Panc1 (cell line): Measurements from ENCODE around the gene ADAMTS19. TPM values are rescaled to one million over a fixed set of nuclear protein-coding genes. Genes with fewer than 3 reads are reported as not detected.

ENCODE experiments used
- ATAC-seq: fragments of 200-7000 bp; cut with Tn5 transposase; 2 replicates; pipeline ENCODE4 v1.9.1; 2020; ENCODE audit warnings: mild to moderate bottlenecking, moderate library complexity
- BruUV-seq: library from RNA; stranded (reverse); fragments of 400-500 nt; replicated peaks from 2 replicates; lab custom pipeline; 2021; lab: Mats Ljungman, UMichigan
- CTCF ChIA-PET: fragments of 300-600 bp; sonication (Branson Sonifier 250); formaldehyde crosslinking; loops from one replicate; lab custom pipeline; 2022; ENCODE audit warnings: antibody characterized with exemption; lab: Charles Lee
- POLR2A ChIA-PET: fragments of 300-600 bp; sonication (Branson Sonifier 250); formaldehyde crosslinking; loops from one replicate; lab custom pipeline; 2022; ENCODE audit warnings: antibody characterized with exemption; lab: Charles Lee
- DNase-seq: peaks from one replicate; pipeline ENCODE4 v3.0.0-alpha.2; 2010; ENCODE audit warnings: low read depth, low spot score
- H3K27ac ChIP-seq: 2 replicates; pipeline ENCODE4 v1.5.1; 2011; ENCODE audit warnings: mild to moderate bottlenecking, low read length, inconsistent platforms
- H3K27me3 ChIP-seq: fragments of 200-500 bp; sonication (Bioruptor generic); 2 replicates; pipeline ENCODE4 v1.6.0; 2014; ENCODE audit warnings: low read length, inconsistent platforms; ENCODE audit not compliant: control insufficient read depth, insufficient read depth
- H3K36me3 ChIP-seq: fragments of 200-500 bp; sonication (Bioruptor generic); 2 replicates; pipeline ENCODE4 v1.5.1; 2014; ENCODE audit warnings: inconsistent platforms, mild to moderate bottlenecking, low read length, moderate library complexity; ENCODE audit not compliant: control insufficient read depth, insufficient read depth
- H3K4me1 ChIP-seq: 2 replicates; pipeline ENCODE4 v1.5.1; 2011; ENCODE audit warnings: inconsistent platforms, mild to moderate bottlenecking, low read length, moderate library complexity; ENCODE audit not compliant: control insufficient read depth, insufficient read depth
- H3K4me3 ChIP-seq, 2 experiments: 2 replicates each; pipeline ENCODE4 v1.5.1; 2011 to 2012; ENCODE audit warnings: low read depth in 2 of 2, low read length in 2 of 2, mild to moderate bottlenecking in 2 of 2, inconsistent platforms in 1 of 2, moderate library complexity in 1 of 2
- H3K9me3 ChIP-seq: fragments of 200-500 bp; sonication (Bioruptor generic); 2 replicates; pipeline ENCODE4 v1.5.1; 2014; ENCODE audit warnings: low read depth, mild to moderate bottlenecking, inconsistent platforms, low read length, moderate library complexity; ENCODE audit not compliant: control insufficient read depth, insufficient read depth
- POLR2AphosphoS5 ChIP-seq: IDR thresholded peaks from 2 replicates; pipeline ENCODE4 v1.6.1; 2012; ENCODE audit warnings: mild to moderate bottlenecking, low read depth, low read length, moderate library complexity
- SIN3A ChIP-seq: IDR thresholded peaks from 2 replicates; pipeline ENCODE4 v1.6.1; 2012; ENCODE audit warnings: low read depth, mild to moderate bottlenecking, low read length, moderate library complexity, borderline replicate concordance; ENCODE audit not compliant: insufficient read depth
- TCF7L2 ChIP-seq: IDR thresholded peaks from 2 replicates; pipeline ENCODE4 v1.6.1; 2011; ENCODE audit warnings: mild to moderate bottlenecking, low read depth, low read length, inconsistent platforms
- in situ Hi-C: cut with HindIII; loops from 2 replicates; pipeline ENCODE4 v1.10.0; 2016; ENCODE audit warnings: low sequenced_read_pairs, low pct_unique_long_range_greater_than_20kb
- intact Hi-C: fragments of 100-400 bp; cut with micrococcal nuclease; formaldehyde crosslinking; loops from one replicate; pipeline ENCODE4 v1.10.0; 2022; ENCODE audit not compliant: unreplicated experiment
- total RNA-seq: library from RNA; stranded (reverse); gene quantifications from one replicate; pipeline ENCODE4 v1.2.1, GENCODE V29; 2021; ENCODE audit not compliant: unreplicated experiment
- TF ChIP-seq, protein P1 (sequence below), 2 experiments: IDR thresholded peaks; 2 replicates each; pipeline ENCODE4 v1.6.1; 2011 to 2012; ENCODE audit warnings: low read depth in 2 of 2, control low read depth in 1 of 2, low read length in 1 of 2, mild to moderate bottlenecking in 1 of 2, moderate library complexity in 1 of 2; ENCODE audit not compliant: insufficient read depth in 1 of 2
- TF ChIP-seq, protein P2 (sequence below): fragments of 450-650 bp; IDR thresholded peaks from 2 replicates; pipeline ENCODE4 v1.5.1; 2017; ENCODE audit warnings: mild to moderate bottlenecking

Gene ADAMTS19
- total RNA-seq, 1 experiment from 2014 or later, result not detected

DNA sequence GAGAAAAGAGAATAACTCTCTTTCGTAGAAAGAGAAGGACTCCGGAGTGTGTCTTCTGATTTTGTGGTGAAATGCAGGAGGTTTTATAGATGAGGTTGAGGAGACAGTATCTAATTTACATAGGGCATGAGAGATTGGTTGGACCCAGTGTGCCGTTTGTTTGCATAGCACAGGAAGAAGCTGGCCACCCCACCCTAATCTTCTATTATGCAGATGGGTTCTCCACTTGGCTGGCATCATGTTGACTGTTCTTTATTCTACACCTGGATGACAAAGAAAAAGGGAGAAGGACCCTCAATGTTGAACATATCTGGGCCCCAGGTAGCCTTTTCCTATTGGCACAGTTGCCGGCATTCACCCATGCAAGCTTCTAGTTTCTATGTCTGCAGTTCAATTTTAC lies 264.5 kb downstream of the ADAMTS19 start:
- DNase-seq, result no peak
- intact Hi-C loops, result no loop called here
- H3K4me1 ChIP-seq, result no peaks in the 10 kb centered on the region
- in situ Hi-C loops, result no loop called here
- no peaks in the 10 kb centered on the region for H3K27me3 ChIP-seq
- H3K27ac ChIP-seq, result no peak overlapping the region
- H3K9me3 ChIP-seq, result no peaks in the 10 kb centered on the region
- ChIA-PET POLR2A (no interaction called here), CTCF (no interaction called here)
- BruUV-seq, result no TSS peak
- H3K4me3 ChIP-seq, result no peak overlapping the region
- TF ChIP-seq SIN3A (no peak), POLR2AphosphoS5 (no peak), TCF7L2 (no peak)
- TF ChIP-seq, protein P1, sequence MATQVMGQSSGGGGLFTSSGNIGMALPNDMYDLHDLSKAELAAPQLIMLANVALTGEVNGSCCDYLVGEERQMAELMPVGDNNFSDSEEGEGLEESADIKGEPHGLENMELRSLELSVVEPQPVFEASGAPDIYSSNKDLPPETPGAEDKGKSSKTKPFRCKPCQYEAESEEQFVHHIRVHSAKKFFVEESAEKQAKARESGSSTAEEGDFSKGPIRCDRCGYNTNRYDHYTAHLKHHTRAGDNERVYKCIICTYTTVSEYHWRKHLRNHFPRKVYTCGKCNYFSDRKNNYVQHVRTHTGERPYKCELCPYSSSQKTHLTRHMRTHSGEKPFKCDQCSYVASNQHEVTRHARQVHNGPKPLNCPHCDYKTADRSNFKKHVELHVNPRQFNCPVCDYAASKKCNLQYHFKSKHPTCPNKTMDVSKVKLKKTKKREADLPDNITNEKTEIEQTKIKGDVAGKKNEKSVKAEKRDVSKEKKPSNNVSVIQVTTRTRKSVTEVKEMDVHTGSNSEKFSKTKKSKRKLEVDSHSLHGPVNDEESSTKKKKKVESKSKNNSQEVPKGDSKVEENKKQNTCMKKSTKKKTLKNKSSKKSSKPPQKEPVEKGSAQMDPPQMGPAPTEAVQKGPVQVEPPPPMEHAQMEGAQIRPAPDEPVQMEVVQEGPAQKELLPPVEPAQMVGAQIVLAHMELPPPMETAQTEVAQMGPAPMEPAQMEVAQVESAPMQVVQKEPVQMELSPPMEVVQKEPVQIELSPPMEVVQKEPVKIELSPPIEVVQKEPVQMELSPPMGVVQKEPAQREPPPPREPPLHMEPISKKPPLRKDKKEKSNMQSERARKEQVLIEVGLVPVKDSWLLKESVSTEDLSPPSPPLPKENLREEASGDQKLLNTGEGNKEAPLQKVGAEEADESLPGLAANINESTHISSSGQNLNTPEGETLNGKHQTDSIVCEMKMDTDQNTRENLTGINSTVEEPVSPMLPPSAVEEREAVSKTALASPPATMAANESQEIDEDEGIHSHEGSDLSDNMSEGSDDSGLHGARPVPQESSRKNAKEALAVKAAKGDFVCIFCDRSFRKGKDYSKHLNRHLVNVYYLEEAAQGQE (IDR thresholded peaks at IDR 0.05; ENCODE audit: insufficient read depth in 1 of 2, low read depth in 2 of 2, low read length in 1 of 2), result no peak
- TF ChIP-seq, protein P2, sequence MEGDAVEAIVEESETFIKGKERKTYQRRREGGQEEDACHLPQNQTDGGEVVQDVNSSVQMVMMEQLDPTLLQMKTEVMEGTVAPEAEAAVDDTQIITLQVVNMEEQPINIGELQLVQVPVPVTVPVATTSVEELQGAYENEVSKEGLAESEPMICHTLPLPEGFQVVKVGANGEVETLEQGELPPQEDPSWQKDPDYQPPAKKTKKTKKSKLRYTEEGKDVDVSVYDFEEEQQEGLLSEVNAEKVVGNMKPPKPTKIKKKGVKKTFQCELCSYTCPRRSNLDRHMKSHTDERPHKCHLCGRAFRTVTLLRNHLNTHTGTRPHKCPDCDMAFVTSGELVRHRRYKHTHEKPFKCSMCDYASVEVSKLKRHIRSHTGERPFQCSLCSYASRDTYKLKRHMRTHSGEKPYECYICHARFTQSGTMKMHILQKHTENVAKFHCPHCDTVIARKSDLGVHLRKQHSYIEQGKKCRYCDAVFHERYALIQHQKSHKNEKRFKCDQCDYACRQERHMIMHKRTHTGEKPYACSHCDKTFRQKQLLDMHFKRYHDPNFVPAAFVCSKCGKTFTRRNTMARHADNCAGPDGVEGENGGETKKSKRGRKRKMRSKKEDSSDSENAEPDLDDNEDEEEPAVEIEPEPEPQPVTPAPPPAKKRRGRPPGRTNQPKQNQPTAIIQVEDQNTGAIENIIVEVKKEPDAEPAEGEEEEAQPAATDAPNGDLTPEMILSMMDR, result no peak
- ATAC-seq, result no peak
- no peaks in the 10 kb centered on the region for H3K36me3 ChIP-seq

DNA sequence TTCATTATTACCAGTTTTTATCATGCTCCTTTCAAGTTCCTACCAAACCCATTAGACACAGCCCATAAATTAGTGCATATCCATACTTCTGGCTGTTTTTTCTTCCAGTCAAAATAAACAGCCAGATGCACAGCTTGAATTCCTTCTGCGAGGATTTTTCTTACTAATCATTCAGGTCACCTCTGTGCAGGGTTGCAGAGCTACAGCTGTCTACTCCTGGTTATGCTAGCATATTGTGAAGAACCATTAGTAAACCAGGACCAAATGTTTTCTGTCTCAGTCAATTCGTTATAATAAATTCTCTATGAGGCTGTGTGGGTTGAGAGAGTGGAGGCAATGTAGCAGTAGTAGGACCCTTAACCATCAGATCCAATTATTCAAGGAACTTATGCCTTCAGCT lies 279.7 kb downstream of the ADAMTS19 start:
- Histone ChIP-seq H3K4me1 (no peaks in the 10 kb centered on the region), H3K27ac (no peak overlapping the region), H3K9me3 (no peaks in the 10 kb centered on the region), H3K27me3 (no peaks in the 10 kb centered on the region), H3K4me3 (no peak overlapping the region), H3K36me3 (no peaks in the 10 kb centered on the region)
- in situ Hi-C loops, result no loop called here
- TF ChIP-seq, protein P1 (IDR thresholded peaks at IDR 0.05; ENCODE audit: insufficient read depth in 1 of 2, low read depth in 2 of 2, low read length in 1 of 2), result no peak
- TF ChIP-seq, protein P2, result no peak
- TF ChIP-seq TCF7L2 (no peak), SIN3A (no peak), POLR2AphosphoS5 (no peak)
- CTCF ChIA-PET, result no interaction called here
- DNase-seq (no peak), ATAC-seq (no peak)
- intact Hi-C loops, result no loop called here
- BruUV-seq, result no TSS peak
- POLR2A ChIA-PET, result no interaction called here
